Bronchial epithelial cell (primary cell): ENCODE results near the gene ACLY. TPM values are rescaled to one million over a fixed set of nuclear protein-coding genes. Genes with fewer than 3 reads are reported as not detected.
"Not testable (repeated sequence)": the region's sequence is repeated elsewhere in the genome, so short reads cannot be mapped to it uniquely, and the experiment has no call there.

Experiments
- DNase-seq: peaks from one replicate; pipeline ENCODE4 v3.0.0-alpha.2; 2010; ENCODE audit warnings: low read depth
- FAIRE-seq: peaks from 2 replicates; lab custom pipeline; 2011; peaks lifted over from hg19 to GRCh38; lab: Jason Lieb, UNC
- H3K27me3 ChIP-seq: 2 replicates; pipeline ENCODE4 v1.5.1; 2011; ENCODE audit warnings: low read length; ENCODE audit not compliant: control insufficient read depth, insufficient read depth
- H3K36me3 ChIP-seq: 2 replicates; pipeline ENCODE4 v1.5.1; 2011; ENCODE audit warnings: low read length; ENCODE audit not compliant: control insufficient read depth, insufficient read depth
- H3K4me3 ChIP-seq: 2 replicates; pipeline ENCODE4 v1.5.1; 2011; ENCODE audit warnings: mild to moderate bottlenecking, low read depth, low read length, control low read depth
- CTCF ChIP-seq: IDR thresholded peaks from 2 replicates; pipeline ENCODE4 v1.5.1; 2011; ENCODE audit warnings: mild to moderate bottlenecking, moderate library complexity, low read length, control low read depth, inconsistent platforms; ENCODE audit not compliant: insufficient read depth, severe bottlenecking
- total RNA-seq: library from RNA; depleted of rRNA; stranded (reverse); fragments of >200 nt; gene quantifications from 2 replicates; pipeline ENCODE4 v1.2.1, GENCODE V29; 2014

The ACLY gene
- total RNA-seq, 1 donor from 2014 or later = 121 TPM

- no peak for TF ChIP-seq CTCF
- peak; percentile 23 for DNase-seq
- Histone ChIP-seq H3K36me3 (no peaks in the 10 kb centered on the region), H3K4me3 (no peak overlapping the region), H3K27me3 (no peaks in the 10 kb centered on the region)
- FAIRE-seq = no peak
Measured at GRCh38 chr17:41935641-41936040, 16.9 kb upstream of the ACLY start.

GRCh38 chr17:41932816-41933389 is 14.2 kb upstream of the ACLY start:
- FAIRE-seq = no peak
- no peak overlapping the region for H3K4me3 ChIP-seq
- H3K36me3 ChIP-seq = no peaks in the 10 kb centered on the region
- DNase-seq = no peak
- H3K27me3 ChIP-seq = no peaks in the 10 kb centered on the region
- TF ChIP-seq CTCF = no peak

GRCh38 chr17:41931715-41932114 is 13.0 kb upstream of the ACLY start:
- H3K36me3 ChIP-seq, H3K27me3 ChIP-seq, H3K4me3 ChIP-seq, FAIRE-seq, DNase-seq: not testable (repeated sequence)

- H3K4me3 ChIP-seq = peak overlapping the region; percentile 19
- not testable (repeated sequence) for H3K27me3 ChIP-seq, DNase-seq, H3K36me3 ChIP-seq, FAIRE-seq
Measured at GRCh38 chr17:41930833-41931156, 12.0 kb upstream of the ACLY start.

- peak within 1 kb of the TSS; percentile 48 for H3K4me3 ChIP-seq
- FAIRE-seq = no peak
- no peaks in the 10 kb centered on the region for H3K27me3 ChIP-seq
- TF ChIP-seq CTCF = peak; percentile 63
- peak; percentile 97 for DNase-seq
- H3K36me3 ChIP-seq = no peaks in the 10 kb centered on the region
Measured at GRCh38 chr17:41930009-41930832, 11.5 kb upstream of the ACLY start, which contains the start of gene ODAD4. Gene ODAD4 (plus strand): TSS chr17:41930617. CDS start chr17:41930724, 107 bp downstream.

- no peak for DNase-seq
- no peak overlapping the region for H3K4me3 ChIP-seq
- no peak for FAIRE-seq
- H3K36me3 ChIP-seq = no peaks in the 10 kb centered on the region
- H3K27me3 ChIP-seq = no peaks in the 10 kb centered on the region
- TF ChIP-seq CTCF = no peak
Measured at GRCh38 chr17:41928693-41929251, 10.0 kb upstream of the ACLY start.
